Activated T-cell treated with anti-CD3 and anti-CD28 coated beads, Interleukin-2, amount 50 U/mL, for 48 hours (primary cell): Measurements from ENCODE around the gene CDYL2.
"Not testable (repeated sequence)": the region's sequence is repeated elsewhere in the genome, so short reads cannot be mapped to it uniquely, and the experiment has no call there.

Experiments used
- DNase-seq, 2 experiments: peaks; one replicate each; pipeline ENCODE4 v3.0.0-alpha.2; 2020

The CDYL2 gene

GRCh38 chr16:80804526-80805383 is at the start of gene CDYL2:
Gene CDYL2 (minus strand): TSS chr16:80804598. CDS start chr16:80804173, 425 bp downstream.
- peak; percentile 23 to 65 for DNase-seq

GRCh38 chr16:80852261-80852872 is 48.0 kb upstream of the CDYL2 start:
- peak; percentile 31 to 34 for DNase-seq

GRCh38 chr16:80851831-80852230 is 47.4 kb upstream of the CDYL2 start:
- no peak for DNase-seq

GRCh38 chr16:80850757-80851156 is 46.4 kb upstream of the CDYL2 start:
- no peak for DNase-seq

GRCh38 chr16:80848862-80849261 is 44.5 kb upstream of the CDYL2 start:
- DNase-seq: no peak

- DNase-seq: no peak
Observed at GRCh38 chr16:80846680-80847079, 42.3 kb upstream of the CDYL2 start.

GRCh38 chr16:80846275-80846674 is 41.9 kb upstream of the CDYL2 start:
- no peak for DNase-seq

- DNase-seq: no peak
Observed at GRCh38 chr16:80844395-80844794, 40.0 kb upstream of the CDYL2 start.

- DNase-seq: no peak
Observed at GRCh38 chr16:80841231-80841630, 36.8 kb upstream of the CDYL2 start.

- no peak for DNase-seq
Observed at GRCh38 chr16:80837533-80838147, 33.2 kb upstream of the CDYL2 start.

GRCh38 chr16:80836846-80837245 is 32.4 kb upstream of the CDYL2 start:
- DNase-seq: no peak

- no peak for DNase-seq
Observed at GRCh38 chr16:80836202-80836601, 31.8 kb upstream of the CDYL2 start.

- no peak for DNase-seq
Observed at GRCh38 chr16:80831039-80831438, 26.6 kb upstream of the CDYL2 start.

GRCh38 chr16:80828495-80828894 is 24.1 kb upstream of the CDYL2 start:
- no peak for DNase-seq

- DNase-seq: no peak
Observed at GRCh38 chr16:80827007-80827406, 22.6 kb upstream of the CDYL2 start.

GRCh38 chr16:80825365-80825758 is 21.0 kb upstream of the CDYL2 start:
- no peak for DNase-seq

- DNase-seq: peak; percentile 23 to 37
Observed at GRCh38 chr16:80824623-80825364, 20.4 kb upstream of the CDYL2 start.

GRCh38 chr16:80819988-80820387 is 15.6 kb upstream of the CDYL2 start:
- no peak for DNase-seq

- DNase-seq: no peak
Observed at GRCh38 chr16:80816356-80816755, 12.0 kb upstream of the CDYL2 start.

GRCh38 chr16:80815278-80815677 is 10.9 kb upstream of the CDYL2 start:
- DNase-seq: not testable (repeated sequence)

- no peak for DNase-seq
Observed at GRCh38 chr16:80812593-80812992, 8.2 kb upstream of the CDYL2 start.

- DNase-seq: no peak
Observed at GRCh38 chr16:80809366-80809765, 5.0 kb upstream of the CDYL2 start.

- no peak for DNase-seq
Observed at GRCh38 chr16:80807906-80808305, 3.5 kb upstream of the CDYL2 start.
